ENCODE measurements around the gene ANKZF1.

ANKZF1 gene

GRCh38 chr2:219223831-219224610 is 5.6 kb upstream of the ANKZF1 start:
- DNase-seq (ENCODE audit: low read depth in 3 of 3, low spot score in 1 of 3): no peak

- no peak for DNase-seq (ENCODE audit: low read depth in 3 of 3, low spot score in 1 of 3)
Measured at GRCh38 chr2:219225350-219225749, 4.3 kb upstream of the ANKZF1 start.

DNA sequence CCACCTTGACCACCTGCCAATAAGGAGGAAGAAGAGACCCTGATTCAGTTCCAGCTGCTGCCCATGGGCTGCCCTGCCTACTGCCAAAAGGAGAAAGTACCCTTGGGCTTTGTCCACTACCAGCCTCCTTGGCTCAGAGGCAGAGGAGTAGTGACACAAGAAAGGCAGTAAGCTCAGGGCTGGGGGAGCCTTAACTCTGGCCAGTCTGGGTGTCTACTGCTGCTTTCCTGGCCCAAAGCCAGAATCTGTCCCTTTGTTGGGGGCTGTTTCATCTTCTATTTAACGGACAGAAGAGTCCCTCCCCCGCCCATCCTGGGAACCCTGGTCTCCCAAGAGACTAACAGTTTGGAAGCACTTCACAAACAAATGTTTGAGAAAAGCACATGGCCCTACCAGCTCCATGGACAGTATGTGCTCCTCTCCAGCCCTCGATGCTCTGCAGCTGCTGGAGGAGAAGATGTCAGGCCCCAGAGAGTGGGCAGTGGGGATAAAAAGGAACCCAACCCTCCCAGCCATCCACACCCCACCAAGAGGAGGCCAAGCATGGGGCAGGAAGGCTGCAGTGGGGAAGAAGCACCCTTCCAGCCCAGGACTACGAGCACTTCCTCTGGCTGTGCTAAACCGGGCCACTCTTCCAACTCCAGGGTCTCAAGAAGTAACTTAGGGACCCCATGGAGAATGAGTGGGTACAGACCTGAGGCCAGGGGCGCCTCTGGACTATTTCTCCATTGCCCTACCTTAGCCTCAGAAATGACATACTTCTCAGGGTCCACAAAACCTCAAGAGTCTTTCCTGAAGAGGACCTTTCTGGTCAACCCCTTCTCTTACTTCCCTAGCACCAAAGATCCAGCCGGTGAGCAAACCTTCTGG is 1.3 kb upstream of the ANKZF1 start:
- no peak for DNase-seq (ENCODE audit: low read depth in 3 of 3, low spot score in 1 of 3)

GRCh38 chr2:219228911-219229304 is 698 bp upstream of the ANKZF1 start:
- DNase-seq (ENCODE audit: low read depth in 3 of 3, low spot score in 1 of 3): no peak

GRCh38 chr2:219230059-219230540 is 494 bp downstream of the ANKZF1 start:
- DNase-seq (ENCODE audit: low read depth in 3 of 3, low spot score in 1 of 3): no peak

- DNase-seq (ENCODE audit: low read depth in 3 of 3, low spot score in 1 of 3): no peak
Measured at GRCh38 chr2:219234331-219234730, 4.7 kb downstream of the ANKZF1 start.

GRCh38 chr2:219243291-219243761 is 13.7 kb downstream of the ANKZF1 start:
- DNase-seq (ENCODE audit: low read depth in 3 of 3, low spot score in 1 of 3): no peak

DNA sequence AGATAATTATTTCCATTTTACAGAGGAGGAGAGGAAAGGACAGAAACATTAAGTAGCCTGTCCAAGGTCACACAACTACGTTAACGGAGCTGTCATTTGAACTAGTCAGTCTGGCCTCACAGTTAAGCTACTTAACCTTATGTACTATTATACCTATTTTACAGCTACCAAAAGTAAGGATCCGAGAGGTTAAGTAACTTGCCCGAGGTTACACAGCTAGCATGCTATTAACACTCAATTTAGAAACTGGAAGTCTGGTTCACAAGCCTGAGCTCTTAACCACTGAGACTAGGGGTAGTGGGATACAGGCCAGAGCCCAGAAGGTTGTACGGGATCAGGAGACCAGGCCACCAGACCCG is 15.2 kb downstream of the ANKZF1 start:
- no peak for DNase-seq (ENCODE audit: low read depth in 3 of 3, low spot score in 1 of 3)

DNA sequence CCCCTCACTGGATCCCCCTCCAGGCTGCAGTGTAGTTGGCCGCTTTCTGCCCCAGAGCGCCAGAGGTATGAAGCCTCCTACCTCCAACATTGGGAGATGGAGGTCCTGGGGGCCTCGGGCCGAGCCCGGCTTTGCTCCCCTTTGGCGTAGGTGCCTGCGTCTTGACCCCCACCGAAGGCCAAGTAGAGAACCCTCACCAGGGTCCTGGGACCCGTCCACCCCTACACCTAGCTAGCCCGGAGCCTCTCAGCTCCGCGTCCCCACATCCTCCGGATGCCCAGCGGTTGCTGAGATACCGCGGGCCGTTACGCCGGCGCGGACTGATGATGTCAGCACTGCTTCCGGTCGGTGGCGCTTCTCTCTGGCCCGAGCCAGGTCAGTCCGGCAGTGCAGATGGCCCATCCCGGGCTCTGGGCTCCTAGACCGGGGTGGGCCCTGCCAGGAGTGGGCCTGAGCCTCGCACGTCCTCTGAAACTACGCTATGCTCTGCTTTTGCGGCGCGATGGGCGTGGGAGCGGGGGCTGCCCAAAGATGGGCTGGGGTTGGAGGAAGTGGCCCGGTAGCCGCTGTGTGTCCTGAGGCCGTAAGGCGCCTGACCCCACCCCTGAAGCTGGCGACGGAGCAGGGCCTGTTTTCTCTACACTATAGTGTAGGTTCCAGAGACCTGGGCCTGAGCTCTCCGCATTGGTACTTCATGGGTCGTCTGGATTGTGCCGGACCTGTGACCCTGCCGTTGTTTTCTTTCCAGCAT is 15.7 kb downstream of the ANKZF1 start, which contains the start of the genes GLB1L and STK16:
GLB1L (minus strand) TSS at position 297 of the 751 bp plus-strand sequence. CDS start 1,871 bp downstream, outside the sequence.
STK16 (plus strand) TSS at position 332 of the 751 bp plus-strand sequence. CDS start 521 bp downstream, outside the sequence.
- peak; percentile 68 to 85 (median 70) for DNase-seq (ENCODE audit: low read depth in 3 of 3, low spot score in 1 of 3)

DNA sequence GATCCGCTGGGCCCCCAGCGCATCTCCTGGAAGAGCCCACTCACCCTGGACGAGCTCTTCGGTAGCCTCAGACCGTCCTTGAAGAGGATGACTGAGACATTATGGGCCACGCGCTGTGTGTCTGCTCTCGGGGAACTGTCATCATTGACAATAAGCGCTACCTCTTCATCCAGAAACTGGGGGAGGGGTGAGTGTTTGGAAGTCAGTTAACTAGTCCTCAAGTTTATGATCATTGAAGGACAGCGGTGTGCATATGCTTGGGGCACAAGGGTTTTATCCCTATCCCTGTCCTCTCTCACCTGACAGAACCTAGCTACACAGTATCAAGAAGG is 16.3 kb downstream of the ANKZF1 start:
- no peak for DNase-seq (ENCODE audit: low read depth in 3 of 3, low spot score in 1 of 3)

- no peak for DNase-seq (ENCODE audit: low read depth in 3 of 3, low spot score in 1 of 3)
Measured at GRCh38 chr2:219246559-219246958, 17.0 kb downstream of the ANKZF1 start.

DNA sequence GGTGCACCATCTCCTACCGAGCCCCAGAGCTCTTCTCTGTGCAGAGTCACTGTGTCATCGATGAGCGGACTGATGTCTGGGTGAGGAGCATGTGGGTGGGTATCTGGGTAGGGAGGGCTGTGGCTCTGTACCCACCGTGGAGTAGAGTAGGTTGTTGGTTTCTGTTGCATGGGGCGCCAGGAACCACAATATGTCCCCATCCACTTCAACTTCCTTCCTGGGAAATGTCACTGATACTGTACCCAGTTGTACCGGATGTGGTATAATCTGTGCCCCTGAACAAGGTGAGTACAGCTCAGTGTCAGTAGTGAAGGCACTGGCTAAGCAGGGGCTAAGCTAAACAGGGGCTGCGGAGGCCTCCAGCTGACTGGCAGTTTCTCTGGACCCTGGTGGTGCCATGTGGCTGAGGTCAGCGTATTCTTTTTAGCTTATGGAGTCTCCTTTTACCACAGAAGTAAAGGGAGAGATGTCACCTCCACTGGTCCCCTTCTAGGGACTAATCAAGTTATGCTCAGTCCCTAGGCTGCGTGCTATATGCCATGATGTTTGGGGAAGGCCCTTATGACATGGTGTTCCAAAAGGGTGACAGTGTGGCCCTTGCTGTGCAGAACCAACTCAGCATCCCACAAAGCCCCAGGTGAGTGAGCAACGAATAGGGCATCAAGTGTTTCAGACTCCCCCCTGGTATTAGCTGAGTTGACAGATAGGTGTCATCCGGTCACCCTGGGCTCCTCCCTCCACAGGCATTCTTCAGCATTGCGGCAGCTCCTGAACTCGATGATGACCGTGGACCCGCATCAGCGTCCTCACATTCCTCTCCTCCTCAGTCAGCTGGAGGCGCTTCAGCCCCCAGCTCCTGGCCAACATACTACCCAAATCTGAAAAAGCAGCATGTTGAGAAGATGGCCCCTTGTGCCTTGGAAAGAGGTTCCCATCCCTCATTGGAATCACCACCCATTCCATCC is 18.4 kb downstream of the ANKZF1 start:
- peak in 1 of 3 donors; percentile 33 for DNase-seq (ENCODE audit: low read depth in 3 of 3, low spot score in 1 of 3)

GRCh38 chr2:219248845-219249202 is 19.2 kb downstream of the ANKZF1 start:
- DNase-seq (ENCODE audit: low read depth in 3 of 3, low spot score in 1 of 3): no peak

GRCh38 chr2:219249203-219249980 is 19.8 kb downstream of the ANKZF1 start:
- peak in 1 of 3 donors; percentile 24 for DNase-seq (ENCODE audit: low read depth in 3 of 3, low spot score in 1 of 3)

GRCh38 chr2:219250049-219250781 is 20.6 kb downstream of the ANKZF1 start:
- DNase-seq (ENCODE audit: low read depth in 3 of 3, low spot score in 1 of 3): no peak

DNA sequence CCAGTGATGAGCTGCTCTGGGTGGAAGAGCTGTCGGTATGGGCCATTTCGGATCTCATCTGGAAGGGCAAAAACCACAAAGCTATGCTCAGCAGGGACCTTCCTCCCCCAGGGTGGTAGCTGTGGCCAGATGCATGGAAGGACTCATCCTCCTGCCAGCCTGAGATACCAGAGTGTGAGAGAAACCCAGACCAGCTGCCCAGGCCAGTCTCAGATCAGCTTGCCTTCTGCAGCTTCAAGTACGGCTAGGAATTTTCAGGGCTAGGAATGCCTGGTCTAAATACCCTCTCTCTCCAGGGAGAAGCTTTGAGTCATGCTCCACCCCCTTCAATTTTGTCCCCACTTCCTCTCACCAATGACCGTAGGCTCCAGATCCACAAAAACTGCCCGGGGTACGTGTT is 22.1 kb downstream of the ANKZF1 start:
- no peak for DNase-seq (ENCODE audit: low read depth in 3 of 3, low spot score in 1 of 3)

- no peak for DNase-seq (ENCODE audit: low read depth in 3 of 3, low spot score in 1 of 3)
Measured at GRCh38 chr2:219252084-219252483, 22.5 kb downstream of the ANKZF1 start.

DNA sequence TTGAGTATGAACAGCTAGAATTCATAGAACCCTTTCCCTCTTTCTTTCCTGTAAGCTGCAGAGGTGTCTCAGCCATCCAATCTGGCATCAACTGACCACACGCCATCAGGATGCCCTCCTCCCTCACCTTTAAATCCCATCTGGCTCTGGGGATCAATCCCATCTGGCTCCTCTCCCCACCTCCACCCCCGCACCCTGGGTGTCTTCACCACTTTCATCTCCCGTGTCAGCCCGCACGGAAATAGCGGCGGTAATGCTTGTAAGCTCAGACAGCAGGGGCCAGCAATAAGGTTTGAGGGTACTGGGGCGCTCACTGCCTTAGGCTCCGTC is 22.9 kb downstream of the ANKZF1 start:
- no peak for DNase-seq (ENCODE audit: low read depth in 3 of 3, low spot score in 1 of 3)
